ENCODE measurements around the gene MRPL53. TPM values are rescaled to one million over a fixed set of nuclear protein-coding genes. Genes with fewer than 3 reads are reported as not detected.

MRPL53 gene
- total RNA-seq (ENCODE audit: insufficient read depth, low replicate concordance): 47.4 TPM

- DNase-seq (ENCODE audit: low spot score): peak; percentile 97
These were observed at the start of gene MRPL53 for GRCh38 chr2:74472086-74472944. Gene MRPL53 (minus strand): TSS chr2:74472680. CDS start chr2:74472660, 20 bp downstream.

- no peak for DNase-seq (ENCODE audit: low spot score)
These were observed 44.2 kb upstream of the MRPL53 start for GRCh38 chr2:74516650-74517049.

GRCh38 chr2:74515981-74516633 lies 43.6 kb upstream of the MRPL53 start:
- peak; percentile 62 for DNase-seq (ENCODE audit: low spot score)

GRCh38 chr2:74515271-74515980 lies 42.9 kb upstream of the MRPL53 start:
- no peak for DNase-seq (ENCODE audit: low spot score)

- DNase-seq (ENCODE audit: low spot score): no peak
These were observed 42.1 kb upstream of the MRPL53 start, which contains the start of gene TLX2 for GRCh38 chr2:74514368-74515270. Gene TLX2 (plus strand): TSS chr2:74514450. CDS start chr2:74514807, 357 bp downstream.

GRCh38 chr2:74513605-74514367 lies 41.3 kb upstream of the MRPL53 start:
- no peak for DNase-seq (ENCODE audit: low spot score)

- DNase-seq (ENCODE audit: low spot score): no peak
These were observed 40.5 kb upstream of the MRPL53 start for GRCh38 chr2:74512744-74513604.

GRCh38 chr2:74511104-74511989 lies 38.9 kb upstream of the MRPL53 start:
- DNase-seq (ENCODE audit: low spot score): no peak

- no peak for DNase-seq (ENCODE audit: low spot score)
These were observed 37.8 kb upstream of the MRPL53 start for GRCh38 chr2:74510272-74510671.

- peak; percentile 29 for DNase-seq (ENCODE audit: low spot score)
These were observed 35.5 kb upstream of the MRPL53 start for GRCh38 chr2:74507926-74508520.

GRCh38 chr2:74507145-74507925 lies 34.9 kb upstream of the MRPL53 start, which contains the start of gene PCGF1:
Gene PCGF1 (minus strand): TSS chr2:74507695. CDS start chr2:74507668, 27 bp downstream.
- DNase-seq (ENCODE audit: low spot score): peak; percentile 99

- DNase-seq (ENCODE audit: low spot score): no peak
These were observed 33.2 kb upstream of the MRPL53 start for GRCh38 chr2:74505448-74506246.

GRCh38 chr2:74504591-74504990 lies 32.1 kb upstream of the MRPL53 start:
- DNase-seq (ENCODE audit: low spot score): no peak

- DNase-seq (ENCODE audit: low spot score): peak; percentile 41
These were observed 31.3 kb upstream of the MRPL53 start for GRCh38 chr2:74503506-74504475.
